Cardiac muscle cell (in vitro differentiated cells and primary cell): ENCODE measurements around the gene CDCA3. TPM values are rescaled to one million over a fixed set of nuclear protein-coding genes. Genes with fewer than 3 reads are reported as not detected.

Source experiments
- polyA plus RNA-seq: library from polyadenylated mRNA; unstranded; fragments of >200 nt; fragmentation: Nextera tagmentation; extraction: Ambion mirVana; gene quantifications from 2 replicates; pipeline ENCODE4 v1.2.1, GENCODE V29; 2016
- total RNA-seq: library from RNA; depleted of rRNA; stranded (reverse); fragments of >200 nt; gene quantifications from 2 replicates; pipeline ENCODE4 v1.2.3, GENCODE V29; 2016

CDCA3 gene
- total and polyA plus RNA-seq, 2 experiments from 2014 or later = 10.4 to 42.8 TPM

Other genes with a start within 250 kb of the CDCA3 start
- gene CHD4, start 243.9 kb downstream of the CDCA3 start, total RNA-seq = 363 and 580 TPM in 2 replicates
- 155 and 204 TPM in 2 replicates for gene CHD4, start 243.9 kb downstream of the CDCA3 start, polyA plus RNA-seq
- 0.07 and 0.71 TPM in 2 replicates for gene LPAR5, start 215.3 kb downstream of the CDCA3 start, total RNA-seq
- 0.10 and 0.78 TPM in 2 replicates for gene LPAR5, start 215.3 kb downstream of the CDCA3 start, polyA plus RNA-seq
- 0.99 and 2.8 TPM in 2 replicates for gene ACRBP, start 203.9 kb downstream of the CDCA3 start, total RNA-seq
- 2.6 and 7.0 TPM in 2 replicates for gene ACRBP, start 203.9 kb downstream of the CDCA3 start, polyA plus RNA-seq
- gene ING4, start 188.2 kb downstream of the CDCA3 start, total RNA-seq = 95.2 and 107 TPM in 2 replicates
- 95.3 and 96.2 TPM in 2 replicates for gene ING4, start 188.2 kb downstream of the CDCA3 start, polyA plus RNA-seq
- gene ZNF384, start 161.9 kb downstream of the CDCA3 start, total RNA-seq = 39.4 and 44.9 TPM in 2 replicates
- 38.2 and 44.1 TPM in 2 replicates for gene ZNF384, start 161.9 kb downstream of the CDCA3 start, polyA plus RNA-seq
- gene PIANP, start 150.5 kb downstream of the CDCA3 start, total RNA-seq = 0.36 and 5.5 TPM in 2 replicates
- 4.1 and 5.0 TPM in 2 replicates for gene PIANP, start 150.5 kb downstream of the CDCA3 start, polyA plus RNA-seq
- gene COPS7A, start 127.2 kb downstream of the CDCA3 start, total RNA-seq = 71.0 and 82.1 TPM in 2 replicates
- 97.7 and 108 TPM in 2 replicates for gene COPS7A, start 127.2 kb downstream of the CDCA3 start, polyA plus RNA-seq
- gene MLF2, start 98.1 kb downstream of the CDCA3 start, total RNA-seq = 342 and 449 TPM in 2 replicates
- gene MLF2, start 98.1 kb downstream of the CDCA3 start, polyA plus RNA-seq = 575 and 592 TPM in 2 replicates
- 194 and 290 TPM in 2 replicates for gene PTMS, start 84.9 kb downstream of the CDCA3 start, total RNA-seq
- 426 and 467 TPM in 2 replicates for gene PTMS, start 84.9 kb downstream of the CDCA3 start, polyA plus RNA-seq
- 0.15 TPM in 1 of 2 replicates, not detected in the other for gene LAG3, start 78.8 kb downstream of the CDCA3 start, total RNA-seq
- 0.34 TPM in 1 of 2 replicates, not detected in the other for gene LAG3, start 78.8 kb downstream of the CDCA3 start, polyA plus RNA-seq
- 3.1 and 3.3 TPM in 2 replicates for gene CD4, start 61.8 kb downstream of the CDCA3 start, total RNA-seq
- 5.2 and 5.9 TPM in 2 replicates for gene CD4, start 61.8 kb downstream of the CDCA3 start, polyA plus RNA-seq
- gene GPR162, start 29.5 kb downstream of the CDCA3 start, total RNA-seq = 41.1 and 51.0 TPM in 2 replicates
- 29.2 and 38.6 TPM in 2 replicates for gene GPR162, start 29.5 kb downstream of the CDCA3 start, polyA plus RNA-seq
- gene P3H3, start 22.9 kb downstream of the CDCA3 start, total RNA-seq = 11.6 and 19.7 TPM in 2 replicates
- gene P3H3, start 22.9 kb downstream of the CDCA3 start, polyA plus RNA-seq = 13.7 and 18.2 TPM in 2 replicates
- 3.0 and 5.2 TPM in 2 replicates for gene GNB3, start 10.4 kb downstream of the CDCA3 start, total RNA-seq
- 1.7 and 2.1 TPM in 2 replicates for gene GNB3, start 10.4 kb downstream of the CDCA3 start, polyA plus RNA-seq
- gene USP5, start 864 bp upstream of the CDCA3 start, total RNA-seq = 145 and 150 TPM in 2 replicates
- gene USP5, start 864 bp upstream of the CDCA3 start, polyA plus RNA-seq = 156 TPM in 2 replicates
- gene TPI1, start 16.2 kb upstream of the CDCA3 start, total RNA-seq = 1,963 and 2,650 TPM in 2 replicates
- 3,554 and 4,448 TPM in 2 replicates for gene TPI1, start 16.2 kb upstream of the CDCA3 start, polyA plus RNA-seq
- 11.6 and 12.3 TPM in 2 replicates for gene SPSB2, start 22.0 kb upstream of the CDCA3 start, total RNA-seq
- 13.5 and 15.6 TPM in 2 replicates for gene SPSB2, start 22.0 kb upstream of the CDCA3 start, polyA plus RNA-seq
- 17.5 and 18.8 TPM in 2 replicates for gene LRRC23, start 53.5 kb upstream of the CDCA3 start, total RNA-seq
- gene LRRC23, start 53.5 kb upstream of the CDCA3 start, polyA plus RNA-seq = 23.7 and 24.8 TPM in 2 replicates
- gene ENO2, start 63.3 kb upstream of the CDCA3 start, total RNA-seq = 56.2 and 87.7 TPM in 2 replicates
- 133 and 154 TPM in 2 replicates for gene ENO2, start 63.3 kb upstream of the CDCA3 start, polyA plus RNA-seq
- gene ATN1, start 76.7 kb upstream of the CDCA3 start, total RNA-seq = 28.1 and 46.4 TPM in 2 replicates
- 22.8 and 37.8 TPM in 2 replicates for gene ATN1, start 76.7 kb upstream of the CDCA3 start, polyA plus RNA-seq
- gene RNU7-1, start 92.5 kb upstream of the CDCA3 start, total RNA-seq = not detected in 2 replicates
- gene RNU7-1, start 92.5 kb upstream of the CDCA3 start, polyA plus RNA-seq = not detected in 2 replicates
- gene C12orf57, start 92.7 kb upstream of the CDCA3 start, total RNA-seq = 260 and 307 TPM in 2 replicates
- gene C12orf57, start 92.7 kb upstream of the CDCA3 start, polyA plus RNA-seq = 154 and 208 TPM in 2 replicates
- 17.4 and 19.2 TPM in 2 replicates for gene PTPN6, start 100.1 kb upstream of the CDCA3 start, total RNA-seq
- 25.2 and 28.4 TPM in 2 replicates for gene PTPN6, start 100.1 kb upstream of the CDCA3 start, polyA plus RNA-seq
- gene PHB2, start 119.4 kb upstream of the CDCA3 start, total RNA-seq = 350 and 388 TPM in 2 replicates
- gene PHB2, start 119.4 kb upstream of the CDCA3 start, polyA plus RNA-seq = 181 and 228 TPM in 2 replicates
- gene EMG1, start 119.6 kb upstream of the CDCA3 start, total RNA-seq = 15.7 and 21.5 TPM in 2 replicates
- 29.7 and 39.2 TPM in 2 replicates for gene EMG1, start 119.6 kb upstream of the CDCA3 start, polyA plus RNA-seq
- 12.0 and 15.8 TPM in 2 replicates for gene LPCAT3, start 167.2 kb upstream of the CDCA3 start, total RNA-seq
- gene LPCAT3, start 167.2 kb upstream of the CDCA3 start, polyA plus RNA-seq = 31.4 and 37.8 TPM in 2 replicates
- 3.0 and 5.0 TPM in 2 replicates for gene C1S, start 209.4 kb upstream of the CDCA3 start, total RNA-seq
- gene C1S, start 209.4 kb upstream of the CDCA3 start, polyA plus RNA-seq = 7.3 and 9.3 TPM in 2 replicates
- 2.4 and 3.6 TPM in 2 replicates for gene C1R, start 241.2 kb upstream of the CDCA3 start, total RNA-seq
- 1.5 and 3.4 TPM in 2 replicates for gene C1R, start 241.2 kb upstream of the CDCA3 start, polyA plus RNA-seq